Right lobe of liver (tissue), 4 donors: ENCODE measurements around the gene SLC38A4.

ENCODE experiments used
- POLR2A ChIP-seq: fragments of 450-650 bp; IDR thresholded peaks from one replicate; pipeline ENCODE4 v1.6.1; 2017; ENCODE audit warnings: antibody characterized with exemption, mild to moderate bottlenecking
- TF ChIP-seq, protein P1 (sequence below), 4 donors: fragments of 200-600 bp in 3 of 4; fragments of 450-650 bp in 1 of 4; IDR thresholded peaks; one replicate each; pipeline versions ENCODE4 v1.5.1 to v1.8.0; 2016 to 2022; ENCODE audit warnings: antibody characterized with exemption in 4 of 4, mild to moderate bottlenecking in 2 of 4
- donor health status: DM: no; HTN: no; CAD: no.
- donor health status: DM: no; HTN: no; CAD: no.
- donor health status: DM: no; HTN: yes; CAD: no.

DNA sequence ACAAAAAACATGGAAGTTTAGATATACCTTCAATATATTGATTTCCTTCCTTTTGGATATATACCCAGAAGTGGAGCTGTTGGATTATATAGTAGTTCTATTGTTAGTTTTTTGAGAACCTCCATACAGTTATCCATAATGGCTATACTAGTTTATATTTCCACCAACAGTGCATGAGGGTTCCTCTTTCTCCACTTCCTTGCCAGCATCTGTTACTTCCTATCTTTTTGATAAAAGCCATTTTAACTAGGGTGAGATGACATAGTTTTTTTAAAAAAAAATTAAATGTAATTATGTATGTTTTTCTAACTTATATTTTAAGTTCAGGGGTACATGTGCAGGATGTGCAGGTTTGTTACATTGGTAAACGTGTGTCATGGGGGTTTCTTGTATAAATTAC is 10.0 kb upstream of the SLC38A4 start:
- no peak for TF ChIP-seq POLR2A
- TF ChIP-seq, protein P1, sequence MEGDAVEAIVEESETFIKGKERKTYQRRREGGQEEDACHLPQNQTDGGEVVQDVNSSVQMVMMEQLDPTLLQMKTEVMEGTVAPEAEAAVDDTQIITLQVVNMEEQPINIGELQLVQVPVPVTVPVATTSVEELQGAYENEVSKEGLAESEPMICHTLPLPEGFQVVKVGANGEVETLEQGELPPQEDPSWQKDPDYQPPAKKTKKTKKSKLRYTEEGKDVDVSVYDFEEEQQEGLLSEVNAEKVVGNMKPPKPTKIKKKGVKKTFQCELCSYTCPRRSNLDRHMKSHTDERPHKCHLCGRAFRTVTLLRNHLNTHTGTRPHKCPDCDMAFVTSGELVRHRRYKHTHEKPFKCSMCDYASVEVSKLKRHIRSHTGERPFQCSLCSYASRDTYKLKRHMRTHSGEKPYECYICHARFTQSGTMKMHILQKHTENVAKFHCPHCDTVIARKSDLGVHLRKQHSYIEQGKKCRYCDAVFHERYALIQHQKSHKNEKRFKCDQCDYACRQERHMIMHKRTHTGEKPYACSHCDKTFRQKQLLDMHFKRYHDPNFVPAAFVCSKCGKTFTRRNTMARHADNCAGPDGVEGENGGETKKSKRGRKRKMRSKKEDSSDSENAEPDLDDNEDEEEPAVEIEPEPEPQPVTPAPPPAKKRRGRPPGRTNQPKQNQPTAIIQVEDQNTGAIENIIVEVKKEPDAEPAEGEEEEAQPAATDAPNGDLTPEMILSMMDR (IDR thresholded peaks at IDR 0.05): no peak
